ENCODE results near the gene ITIH3.
"Not testable (repeated sequence)": the region's sequence is repeated elsewhere in the genome, so short reads cannot be mapped to it uniquely, and the experiment has no call there.

Gene ITIH3

DNA sequence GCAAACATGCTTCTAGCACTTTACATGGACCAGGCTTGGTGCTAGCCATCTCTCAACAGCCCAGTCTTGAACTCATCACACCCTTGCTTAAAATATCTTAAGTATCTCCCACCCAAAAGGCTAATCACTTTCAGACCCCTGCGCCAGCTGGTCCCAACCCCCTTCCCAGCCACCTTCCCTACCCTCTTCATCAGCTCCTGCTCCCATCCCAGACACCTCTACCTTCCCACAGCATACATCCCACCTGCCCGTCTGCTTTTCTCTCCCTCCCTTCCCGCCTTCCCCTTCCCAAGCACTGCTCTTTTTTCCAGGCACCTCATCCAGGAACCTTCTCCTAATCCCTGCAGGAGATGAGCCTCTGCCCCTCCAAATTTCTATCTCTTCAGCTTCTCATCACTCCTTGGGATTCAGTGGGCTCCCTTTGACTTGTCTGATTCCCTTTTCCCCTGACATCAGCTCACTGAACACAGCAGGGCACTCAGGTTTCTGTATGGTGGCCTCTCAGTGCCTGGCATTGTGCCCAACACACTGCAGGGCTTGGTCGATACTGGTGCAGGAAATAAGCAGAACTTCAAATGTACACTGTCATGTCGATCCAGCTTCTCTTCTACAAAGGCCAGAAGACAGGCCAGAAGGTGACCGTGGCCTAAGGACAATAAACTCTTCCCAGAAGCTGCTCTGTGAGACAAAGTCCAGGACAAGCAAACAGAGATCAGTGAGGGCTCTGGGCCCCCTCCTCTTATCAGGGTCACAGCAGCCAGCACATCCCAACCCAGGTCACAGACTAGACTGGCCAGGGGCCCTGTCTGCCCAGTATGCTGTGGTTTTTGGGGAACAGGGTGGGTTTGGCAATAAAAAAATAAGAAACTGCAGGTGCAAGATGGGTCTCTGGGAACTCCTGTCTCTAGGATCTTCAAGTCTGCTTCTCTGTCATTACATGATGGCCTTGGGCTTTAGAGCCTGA lies 19.4 kb upstream of the ITIH3 start:
- no peak for DNase-seq

DNA sequence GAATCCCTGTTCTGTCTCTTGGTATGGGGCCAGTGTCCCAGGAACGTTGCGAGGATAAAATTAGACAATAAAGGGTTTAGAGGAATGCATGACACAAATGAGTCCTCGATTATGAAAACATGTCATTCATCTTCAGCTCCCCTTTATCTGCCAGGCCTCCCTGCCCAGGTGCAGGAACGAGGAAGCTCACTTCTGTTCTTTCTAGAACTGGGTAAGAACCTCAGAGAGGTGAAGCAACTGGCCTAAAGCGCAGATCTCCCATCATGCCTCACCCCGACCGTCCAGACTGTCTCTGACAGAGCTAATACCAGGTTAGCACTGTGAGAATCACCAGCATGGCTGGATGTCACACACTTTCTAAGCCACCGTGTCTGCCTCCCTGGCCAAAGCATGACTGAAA lies 18.7 kb upstream of the ITIH3 start:
- Mint-ChIP-seq H3K4me3 (no peak overlapping the region), H3K4me1 (peaks cover 13% of the 10 kb centered on the region), H3K27ac (no peak overlapping the region), H3K9me3 (no peaks in the 10 kb centered on the region), H3K27me3 (peaks cover 43% of the 10 kb centered on the region), H3K36me3 (no peaks in the 10 kb centered on the region)
- CTCF ChIA-PET: interaction anchor here (0.6 kb wide), 1 partner anchor 306 kb away, joined by 3 read pairs; no protein-coding TSS in a partner anchor
- no peak for DNase-seq

More for the DNA sequence above, 19.4 kb upstream of the ITIH3 start:
- Mint-ChIP-seq H3K27me3 (peaks cover 36% of the 10 kb centered on the region), H3K9me3 (no peaks in the 10 kb centered on the region), H3K36me3 (no peaks in the 10 kb centered on the region), H3K27ac (no peak overlapping the region), H3K4me3 (no peak overlapping the region), H3K4me1 (peaks cover 14% of the 10 kb centered on the region)
- CTCF ChIA-PET: no interaction called here

DNA sequence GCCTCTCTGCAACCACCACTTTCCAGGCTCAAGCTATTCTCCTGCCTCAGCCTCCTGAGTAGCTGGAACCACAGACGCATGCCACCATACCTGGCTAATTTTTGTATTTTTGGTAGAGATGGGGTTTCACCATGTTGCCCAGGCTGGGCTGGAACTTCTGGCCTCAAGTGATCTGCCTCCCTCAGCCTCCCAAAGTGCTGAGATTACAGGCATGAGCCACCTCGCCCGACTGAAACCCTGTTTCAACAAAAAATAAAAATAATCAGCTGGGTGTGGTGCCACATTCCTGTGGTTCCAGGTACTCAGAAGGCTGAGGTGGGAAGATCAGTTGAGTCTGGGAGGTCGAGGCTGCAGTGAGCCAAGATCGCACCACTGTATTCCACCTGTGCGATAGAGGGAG lies 18.1 kb upstream of the ITIH3 start:
- not testable (repeated sequence) for DNase-seq, H3K36me3 Mint-ChIP-seq, H3K9me3 Mint-ChIP-seq, H3K27ac Mint-ChIP-seq, H3K4me1 Mint-ChIP-seq, H3K4me3 Mint-ChIP-seq
- peaks cover 49% of the 10 kb centered on the region for H3K27me3 Mint-ChIP-seq
- CTCF ChIA-PET: interaction anchor here (0.6 kb wide), 1 partner anchor 307 kb away, joined by 3 read pairs; no protein-coding TSS in a partner anchor

DNA sequence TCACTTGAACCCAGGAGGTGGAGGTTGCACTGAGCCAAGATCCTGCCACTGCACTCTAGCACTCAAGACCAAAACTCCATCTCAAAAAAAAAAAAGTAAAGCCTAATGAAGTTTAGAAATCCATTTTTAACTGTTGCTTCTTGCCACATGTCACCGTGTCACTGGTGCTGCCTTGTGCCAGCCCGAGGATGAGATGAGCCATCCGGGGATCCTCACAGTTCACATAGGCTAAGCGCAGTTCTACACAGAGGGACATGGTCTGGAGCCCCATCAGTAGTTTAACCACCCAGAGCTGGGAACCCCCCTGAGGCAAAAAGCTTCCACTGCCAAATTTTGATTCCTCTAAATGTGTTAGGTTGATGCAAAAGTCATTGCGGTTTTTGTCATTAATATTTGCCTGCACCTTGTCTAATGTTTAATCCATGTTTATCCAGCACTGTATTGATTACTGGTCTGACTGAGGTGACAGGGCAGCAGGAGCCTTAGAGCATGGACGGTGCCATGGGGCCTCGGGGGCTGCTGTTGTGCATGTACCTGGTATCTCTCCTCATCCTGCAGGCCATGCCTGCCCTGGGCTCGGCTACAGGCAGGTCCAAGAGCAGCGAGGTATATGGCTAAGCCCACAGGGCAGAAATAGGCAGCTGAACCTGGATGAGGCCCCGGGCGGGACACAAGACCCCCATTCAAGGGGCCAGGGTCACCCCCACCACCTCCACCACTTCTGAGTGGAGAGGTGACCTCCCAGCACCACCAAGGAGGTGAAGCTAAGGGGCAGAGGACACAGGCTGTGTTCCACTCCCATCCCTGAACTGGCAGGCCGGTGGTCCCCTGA lies 17.3 kb upstream of the ITIH3 start, which contains the start of gene ITIH1:
ITIH1 (plus strand) TSS at position 473 of the 832 bp plus-strand sequence; CDS start at position 490, 17 bp downstream.
- Mint-ChIP-seq H3K9me3 (no peaks in the 10 kb centered on the region), H3K4me1 (peaks cover 2% of the 10 kb centered on the region), H3K4me3 (no peak within 1 kb of the TSS), H3K27ac (no peak within 1 kb of the TSS), H3K36me3 (no peaks in the 10 kb centered on the region), H3K27me3 (peaks cover 57% of the 10 kb centered on the region)
- no peak for DNase-seq
- CTCF ChIA-PET: no interaction called here

- no peak overlapping the region for H3K27ac Mint-ChIP-seq
Measured at GRCh38 chr3:52777959-52778805, 16.4 kb upstream of the ITIH3 start.

DNA sequence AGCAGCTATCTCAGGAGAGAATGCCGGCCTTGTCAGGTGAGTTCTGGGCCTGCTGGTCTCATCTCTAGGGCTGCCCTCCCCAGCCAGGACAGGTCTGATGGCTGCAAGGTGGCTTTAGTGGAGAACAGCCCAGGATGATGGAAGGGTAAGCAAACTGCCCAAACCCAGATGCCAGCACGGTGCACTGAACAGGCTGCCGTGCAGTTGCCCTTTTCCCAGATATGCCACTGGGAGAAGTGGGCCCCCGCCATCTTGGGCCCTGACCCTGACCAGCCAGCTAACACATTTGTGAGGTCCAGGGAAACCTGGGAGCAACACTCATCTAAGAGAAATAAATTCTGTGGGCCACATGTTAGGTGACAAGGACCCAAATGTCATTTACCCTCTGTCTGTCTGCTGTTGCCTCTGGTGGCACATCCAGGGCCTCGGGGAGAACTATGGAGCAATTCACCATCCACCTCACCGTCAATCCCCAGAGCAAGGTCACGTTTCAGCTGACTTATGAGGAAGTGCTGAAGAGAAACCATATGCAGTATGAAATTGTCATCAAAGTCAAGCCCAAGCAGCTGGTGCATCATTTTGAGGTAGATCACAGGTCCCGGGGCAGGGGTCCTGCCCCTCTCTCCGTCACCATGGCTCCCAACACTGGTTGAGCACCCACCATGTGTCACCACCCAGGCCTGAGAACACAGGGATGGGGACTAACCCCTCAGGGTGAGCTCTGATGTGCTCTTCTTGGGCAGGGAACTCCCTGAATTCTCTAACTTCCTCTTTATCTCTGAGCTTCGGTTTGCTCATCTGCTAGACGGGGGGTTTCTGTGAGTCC lies 15.4 kb upstream of the ITIH3 start:
- no peaks in the 10 kb centered on the region for H3K36me3 Mint-ChIP-seq
- H3K27ac Mint-ChIP-seq: no peak overlapping the region
- no peaks in the 10 kb centered on the region for H3K9me3 Mint-ChIP-seq
- H3K27me3 Mint-ChIP-seq: peaks cover 71% of the 10 kb centered on the region
- CTCF ChIA-PET: interaction anchor here (0.6 kb wide), 1 partner anchor 21 kb away, joined by 3 read pairs; no protein-coding TSS in a partner anchor
- peaks cover 2% of the 10 kb centered on the region for H3K4me1 Mint-ChIP-seq
- DNase-seq: no peak
- no peak overlapping the region for H3K4me3 Mint-ChIP-seq

More at GRCh38 chr3:52777959-52778805, 16.4 kb upstream of the ITIH3 start:
- H3K27me3 Mint-ChIP-seq: peaks cover 66% of the 10 kb centered on the region
- H3K4me3 Mint-ChIP-seq: no peak overlapping the region
- H3K9me3 Mint-ChIP-seq: no peaks in the 10 kb centered on the region
- H3K4me1 Mint-ChIP-seq: peaks cover 2% of the 10 kb centered on the region
- CTCF ChIA-PET: no interaction called here
- no peak for DNase-seq
- H3K36me3 Mint-ChIP-seq: no peaks in the 10 kb centered on the region

DNA sequence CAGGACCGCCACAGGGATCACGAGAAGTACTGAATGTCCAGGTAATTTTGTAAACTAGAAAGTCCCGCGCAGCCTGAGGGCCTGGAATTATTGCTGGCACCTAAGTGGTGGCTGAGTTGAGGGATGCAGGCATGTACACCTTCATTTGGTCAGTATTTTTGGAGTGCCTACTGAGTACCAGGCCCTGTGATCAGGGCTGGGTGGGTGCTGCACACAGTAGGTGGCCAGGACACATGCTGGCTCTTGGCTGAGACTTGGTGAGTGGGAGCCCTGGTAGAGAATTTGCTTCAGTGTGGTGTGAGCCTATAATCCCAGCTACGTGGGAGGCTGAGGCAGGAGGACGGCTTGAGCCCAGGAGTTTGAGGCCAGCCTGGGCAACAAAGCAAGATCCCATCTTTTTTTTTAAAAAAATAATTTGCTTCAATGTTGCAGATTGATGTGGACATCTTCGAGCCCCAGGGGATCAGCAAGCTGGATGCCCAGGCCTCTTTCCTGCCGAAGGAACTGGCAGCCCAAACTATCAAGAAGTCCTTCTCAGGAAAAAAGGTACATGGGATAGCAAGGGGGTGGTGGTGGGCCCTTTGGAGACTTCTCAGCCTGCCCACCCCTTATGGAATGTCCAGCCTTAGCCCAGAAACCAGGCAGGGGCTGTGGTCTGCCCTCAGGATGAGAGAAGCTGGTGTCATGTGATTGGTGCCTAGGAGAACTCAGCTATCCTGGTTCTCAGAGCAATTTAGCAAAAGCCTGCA lies 14.6 kb upstream of the ITIH3 start:
- DNase-seq: no peak
- Mint-ChIP-seq H3K4me3 (no peak overlapping the region), H3K9me3 (no peaks in the 10 kb centered on the region), H3K27ac (no peak overlapping the region), H3K4me1 (peaks cover 2% of the 10 kb centered on the region), H3K36me3 (no peaks in the 10 kb centered on the region), H3K27me3 (peaks cover 76% of the 10 kb centered on the region)
- CTCF ChIA-PET: no interaction called here

DNA sequence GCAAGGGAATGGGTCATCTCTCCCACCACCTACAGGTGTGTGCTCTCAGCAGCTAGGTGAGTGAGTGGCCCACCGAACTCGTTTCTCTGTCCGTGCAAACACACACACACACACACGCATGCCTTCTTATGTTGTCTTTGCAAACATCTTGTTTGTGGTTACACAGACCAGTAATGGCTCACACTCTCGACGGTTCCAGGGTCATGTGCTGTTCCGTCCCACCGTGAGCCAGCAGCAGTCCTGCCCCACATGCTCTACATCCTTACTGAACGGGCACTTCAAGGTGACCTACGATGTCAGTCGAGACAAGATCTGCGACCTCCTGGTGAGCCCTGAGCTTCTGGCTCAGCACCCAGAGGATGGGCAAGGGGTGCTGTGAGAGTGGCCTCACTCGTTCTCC lies 12.9 kb upstream of the ITIH3 start:
- Mint-ChIP-seq H3K4me1 (peaks cover 2% of the 10 kb centered on the region), H3K36me3 (no peaks in the 10 kb centered on the region), H3K27ac (no peak overlapping the region), H3K9me3 (no peaks in the 10 kb centered on the region), H3K4me3 (no peak overlapping the region), H3K27me3 (peaks cover 61% of the 10 kb centered on the region)
- CTCF ChIA-PET: no interaction called here
- no peak for DNase-seq

DNA sequence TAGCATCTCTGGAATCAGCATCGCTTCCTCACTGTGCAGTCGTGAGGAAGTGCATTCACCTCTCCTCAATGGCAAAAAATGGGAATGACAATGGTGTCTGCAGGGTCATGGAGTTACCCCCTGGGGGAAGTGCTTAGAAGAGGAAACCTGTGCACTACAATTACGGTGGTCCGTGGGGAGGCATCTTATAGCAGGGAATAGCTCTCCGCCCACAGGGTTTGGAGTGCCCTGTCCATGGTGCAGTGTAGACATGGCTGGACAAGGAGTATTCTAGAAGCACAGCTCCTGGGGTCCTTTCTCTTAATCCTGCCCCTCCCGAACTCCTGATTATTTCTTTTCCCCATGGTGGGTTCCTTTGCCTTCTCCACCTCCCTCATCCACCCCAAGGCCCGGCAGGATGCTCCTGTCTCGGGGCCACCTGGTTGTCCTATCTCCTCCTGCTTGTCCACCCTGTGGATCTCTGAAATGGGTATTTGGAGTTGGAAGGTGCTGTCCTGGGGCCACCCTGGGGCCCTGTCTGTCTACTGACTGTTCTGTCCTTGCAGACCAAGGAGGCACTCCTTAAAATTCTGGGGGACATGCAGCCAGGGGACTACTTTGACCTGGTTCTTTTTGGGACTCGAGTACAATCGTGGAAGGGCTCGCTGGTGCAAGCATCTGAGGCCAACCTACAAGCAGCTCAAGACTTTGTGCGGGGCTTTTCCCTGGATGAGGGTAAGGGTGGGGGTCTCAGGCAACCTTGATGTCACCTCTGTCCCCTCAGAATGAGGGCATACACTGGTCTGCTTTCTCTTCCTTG lies 12.0 kb upstream of the ITIH3 start:
- Mint-ChIP-seq H3K36me3 (no peaks in the 10 kb centered on the region), H3K27me3 (peaks cover 61% of the 10 kb centered on the region), H3K27ac (no peak overlapping the region), H3K4me3 (no peak overlapping the region), H3K9me3 (no peaks in the 10 kb centered on the region), H3K4me1 (peaks cover 2% of the 10 kb centered on the region)
- CTCF ChIA-PET: interaction anchor here (1.1 kb wide), 1 partner anchor 9 kb away, joined by 4 read pairs; no protein-coding TSS in a partner anchor
- DNase-seq: no peak

DNA sequence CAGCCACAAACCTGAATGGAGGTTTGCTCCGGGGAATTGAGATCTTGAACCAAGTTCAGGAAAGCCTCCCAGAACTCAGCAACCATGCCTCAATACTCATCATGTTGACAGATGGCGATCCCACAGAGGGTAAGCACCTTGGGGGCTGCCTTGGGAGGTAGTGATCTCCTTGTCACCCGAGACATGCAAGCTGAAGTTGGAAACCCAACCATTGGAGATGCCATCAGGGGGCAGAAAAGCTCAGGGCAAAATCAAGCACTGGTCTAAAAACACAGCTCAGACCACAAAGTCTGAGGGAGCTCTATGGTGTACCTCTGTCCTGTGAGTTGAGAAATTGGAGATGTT lies 11.4 kb upstream of the ITIH3 start:
- Mint-ChIP-seq H3K27me3 (peaks cover 61% of the 10 kb centered on the region), H3K9me3 (no peaks in the 10 kb centered on the region), H3K27ac (no peak overlapping the region), H3K4me1 (peaks cover under 1% of the 10 kb centered on the region), H3K4me3 (no peak overlapping the region), H3K36me3 (no peaks in the 10 kb centered on the region)
- no peak for DNase-seq
- CTCF ChIA-PET: interaction anchor here (1.1 kb wide), 1 partner anchor 9 kb away, joined by 4 read pairs; no protein-coding TSS in a partner anchor

DNA sequence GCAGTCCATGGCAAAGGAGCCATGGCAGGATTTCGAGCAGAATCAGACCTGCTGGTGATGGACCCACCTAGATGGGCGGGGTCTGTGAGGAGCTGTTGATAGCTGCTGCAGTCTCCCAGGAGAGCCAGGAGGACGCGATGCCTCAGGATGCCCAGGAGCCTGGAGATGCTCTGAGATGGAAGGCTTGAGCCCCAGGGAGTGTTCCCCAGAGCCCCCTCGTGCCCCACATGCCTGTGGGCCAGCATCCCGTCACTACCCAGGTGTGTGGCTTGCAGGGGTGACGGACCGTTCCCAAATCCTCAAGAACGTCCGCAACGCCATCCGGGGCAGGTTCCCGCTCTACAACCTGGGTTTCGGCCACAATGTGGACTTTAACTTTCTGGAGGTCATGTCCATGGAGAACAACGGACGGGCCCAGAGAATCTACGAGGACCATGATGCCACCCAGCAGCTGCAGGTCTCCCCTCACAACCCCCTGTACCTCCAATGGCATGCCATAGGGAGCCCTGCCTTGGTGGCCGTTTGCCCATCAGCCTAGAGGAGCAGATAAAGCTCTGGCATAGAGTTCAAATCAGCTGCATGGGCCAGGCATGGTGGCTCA lies 10.5 kb upstream of the ITIH3 start:
- Mint-ChIP-seq H3K4me3 (no peak overlapping the region), H3K4me1 (no peaks in the 10 kb centered on the region), H3K36me3 (no peaks in the 10 kb centered on the region), H3K27me3 (peaks cover 57% of the 10 kb centered on the region), H3K9me3 (no peaks in the 10 kb centered on the region), H3K27ac (no peak overlapping the region)
- CTCF ChIA-PET: interaction anchor here (0.7 to 1.2 kb wide), 3 partner anchors 8 to 16 kb away, joined by 3 to 4 read pairs (median 3); no protein-coding TSS in a partner anchor
- no peak for DNase-seq
